ENCODE measurements around the gene CDR2.

DNA sequence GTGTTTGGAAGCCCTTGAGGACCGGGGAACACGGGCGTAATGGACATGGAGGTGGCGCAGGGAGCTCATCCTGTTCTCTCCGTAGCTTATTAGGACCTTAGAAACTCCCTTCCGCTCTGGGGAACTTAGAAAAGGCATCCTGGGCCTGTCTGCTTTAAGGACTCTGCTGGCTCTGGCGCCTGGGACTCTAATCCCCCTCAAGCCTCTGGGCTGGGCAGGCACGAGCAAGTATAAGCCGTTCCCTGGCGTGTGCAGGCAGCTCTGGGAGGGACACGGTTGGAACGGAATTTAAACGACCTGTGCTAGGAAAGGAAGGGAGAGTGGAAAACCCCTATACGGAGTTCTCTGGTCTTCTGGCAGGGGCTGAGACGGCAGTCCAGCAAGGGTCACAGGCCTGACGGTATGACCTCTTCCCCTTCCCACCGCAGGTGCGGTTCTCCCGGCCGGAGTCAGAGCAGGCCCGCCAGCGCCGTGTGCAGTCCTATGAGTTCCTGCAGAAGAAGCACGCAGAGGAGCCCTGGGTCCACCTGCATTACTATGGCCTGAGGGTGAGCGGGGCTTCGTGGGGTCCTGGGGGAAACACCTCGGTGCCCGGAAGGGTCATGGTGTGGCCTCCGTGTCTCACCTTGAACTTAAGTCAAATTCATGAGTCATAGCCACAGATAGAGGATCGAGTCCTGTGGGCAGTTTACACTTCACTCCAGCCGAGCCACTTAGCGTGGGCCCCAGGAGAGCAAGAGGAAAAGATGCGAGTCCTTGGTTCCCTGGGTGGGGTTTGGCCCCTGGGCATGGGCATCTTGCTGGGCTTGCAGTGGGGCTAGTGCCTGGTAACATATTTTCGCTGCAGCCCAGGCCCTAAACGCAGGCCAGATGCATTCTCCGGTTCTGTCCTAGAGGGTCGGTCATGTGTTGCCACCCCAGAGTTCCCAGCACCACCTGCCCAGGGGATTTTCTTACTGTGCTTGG, 59.5 kb downstream of the CDR2 start:
- TF ChIP-seq POLR2A (IDR thresholded peaks at IDR 0.05; ENCODE audit: low read length) (no peak), GATA1 (IDR thresholded peaks at IDR 0.05; ENCODE audit: low read depth, low read length) (no peak)
